GM18909 (cell line): ENCODE data around the gene PHC2.
A peak's percentile ranks its signal among the peaks of the same experiment; 100 is the strongest.

Experiments
- ATAC-seq: cut with Tn5 transposase; IDR thresholded peaks from one replicate; pipeline ENCODE4 v1.9.1; 2021; ENCODE audit warnings: mild to moderate bottlenecking; ENCODE audit not compliant: unreplicated experiment, poor library complexity

PHC2 gene, protein sequence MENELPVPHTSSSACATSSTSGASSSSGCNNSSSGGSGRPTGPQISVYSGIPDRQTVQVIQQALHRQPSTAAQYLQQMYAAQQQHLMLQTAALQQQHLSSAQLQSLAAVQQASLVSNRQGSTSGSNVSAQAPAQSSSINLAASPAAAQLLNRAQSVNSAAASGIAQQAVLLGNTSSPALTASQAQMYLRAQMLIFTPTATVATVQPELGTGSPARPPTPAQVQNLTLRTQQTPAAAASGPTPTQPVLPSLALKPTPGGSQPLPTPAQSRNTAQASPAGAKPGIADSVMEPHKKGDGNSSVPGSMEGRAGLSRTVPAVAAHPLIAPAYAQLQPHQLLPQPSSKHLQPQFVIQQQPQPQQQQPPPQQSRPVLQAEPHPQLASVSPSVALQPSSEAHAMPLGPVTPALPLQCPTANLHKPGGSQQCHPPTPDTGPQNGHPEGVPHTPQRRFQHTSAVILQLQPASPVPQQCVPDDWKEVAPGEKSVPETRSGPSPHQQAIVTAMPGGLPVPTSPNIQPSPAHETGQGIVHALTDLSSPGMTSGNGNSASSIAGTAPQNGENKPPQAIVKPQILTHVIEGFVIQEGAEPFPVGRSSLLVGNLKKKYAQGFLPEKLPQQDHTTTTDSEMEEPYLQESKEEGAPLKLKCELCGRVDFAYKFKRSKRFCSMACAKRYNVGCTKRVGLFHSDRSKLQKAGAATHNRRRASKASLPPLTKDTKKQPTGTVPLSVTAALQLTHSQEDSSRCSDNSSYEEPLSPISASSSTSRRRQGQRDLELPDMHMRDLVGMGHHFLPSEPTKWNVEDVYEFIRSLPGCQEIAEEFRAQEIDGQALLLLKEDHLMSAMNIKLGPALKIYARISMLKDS

DNA sequence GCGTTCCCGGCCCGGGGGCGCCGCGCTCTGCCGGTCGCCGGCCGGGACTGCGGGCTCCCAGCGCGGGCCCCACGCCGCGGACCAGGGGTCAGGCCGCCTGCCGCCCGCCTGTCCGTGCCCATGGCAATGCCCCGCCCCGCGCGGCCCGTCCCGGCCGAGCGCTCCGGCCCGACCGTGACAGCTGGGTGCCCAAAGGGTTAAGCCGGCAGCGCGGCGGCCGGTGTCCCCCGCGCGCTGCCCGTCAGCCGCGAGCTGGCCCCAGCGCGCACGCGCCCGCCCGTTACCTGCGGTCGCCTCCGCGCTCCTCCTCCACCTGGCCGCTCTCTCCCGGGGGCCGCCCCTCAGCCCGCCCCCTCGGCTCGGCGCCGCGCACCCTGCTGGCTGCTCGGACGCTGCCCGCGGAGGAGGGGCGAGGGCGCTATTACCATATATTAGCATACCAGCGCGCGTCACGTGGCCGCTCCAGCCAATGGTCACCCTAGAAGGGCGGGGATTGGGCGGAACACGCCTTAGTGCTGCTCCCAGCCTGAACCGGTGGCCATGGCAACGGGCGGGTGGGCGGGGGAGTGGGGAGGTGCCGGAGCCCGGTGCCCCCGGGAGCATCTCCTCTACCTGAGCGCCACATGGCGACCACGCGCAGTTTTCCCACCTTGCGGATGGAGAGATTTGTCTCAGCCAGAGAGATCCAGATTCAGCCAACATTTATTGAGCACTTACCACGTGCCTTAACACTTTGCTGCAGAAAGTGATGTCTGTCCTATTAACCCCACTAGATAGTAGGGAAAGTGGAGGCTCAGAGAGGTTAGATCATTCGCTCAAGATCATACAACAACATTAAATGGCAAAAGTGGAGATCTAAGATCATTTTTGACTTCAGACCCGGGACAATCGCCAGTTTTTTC is at the start of gene PHC2:
Gene PHC2 (minus strand): TSS at position 404 of the 902 bp plus-strand sequence. CDS start 55,556 bp downstream, outside the sequence.
- peak; percentile 94 for ATAC-seq

DNA sequence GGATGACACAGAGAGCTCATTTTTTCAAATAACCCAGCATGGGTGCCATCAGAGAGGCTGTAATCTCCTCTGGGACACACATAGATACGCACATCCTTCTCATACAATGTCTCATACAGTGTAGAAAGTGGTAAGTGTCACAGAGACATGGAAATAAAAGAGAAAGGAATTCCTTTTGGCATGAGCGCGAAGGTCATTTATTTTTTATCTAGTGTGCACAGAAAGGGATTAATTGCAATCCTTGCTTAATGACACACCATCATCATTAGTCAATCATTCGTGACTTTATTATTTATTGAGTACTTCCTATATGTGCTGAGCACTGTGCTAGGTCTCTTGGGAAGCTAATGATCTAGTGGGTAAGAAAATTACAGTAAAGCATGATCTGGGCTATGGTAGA is 46.6 kb upstream of the PHC2 start:
- ATAC-seq: no peak

DNA sequence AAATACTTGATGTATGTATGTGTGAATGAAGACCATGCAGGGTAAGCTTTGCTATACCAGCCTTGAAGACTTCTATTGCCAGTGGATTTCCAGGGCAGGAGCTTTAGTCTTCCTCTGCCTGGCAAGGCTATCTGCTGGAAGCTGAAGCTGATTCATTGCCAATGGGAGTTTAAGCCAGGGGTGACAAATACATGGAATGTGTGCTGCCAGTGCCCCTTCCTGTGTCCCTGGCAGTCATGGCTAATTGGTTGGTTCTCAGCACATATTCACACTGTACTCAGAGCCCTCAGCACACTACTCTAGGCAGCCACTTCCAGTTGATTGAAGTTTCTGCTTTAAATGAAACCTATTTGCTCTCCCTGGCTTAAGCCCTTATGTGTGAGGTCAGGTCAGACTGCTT is 43.0 kb upstream of the PHC2 start:
- no peak for ATAC-seq

DNA sequence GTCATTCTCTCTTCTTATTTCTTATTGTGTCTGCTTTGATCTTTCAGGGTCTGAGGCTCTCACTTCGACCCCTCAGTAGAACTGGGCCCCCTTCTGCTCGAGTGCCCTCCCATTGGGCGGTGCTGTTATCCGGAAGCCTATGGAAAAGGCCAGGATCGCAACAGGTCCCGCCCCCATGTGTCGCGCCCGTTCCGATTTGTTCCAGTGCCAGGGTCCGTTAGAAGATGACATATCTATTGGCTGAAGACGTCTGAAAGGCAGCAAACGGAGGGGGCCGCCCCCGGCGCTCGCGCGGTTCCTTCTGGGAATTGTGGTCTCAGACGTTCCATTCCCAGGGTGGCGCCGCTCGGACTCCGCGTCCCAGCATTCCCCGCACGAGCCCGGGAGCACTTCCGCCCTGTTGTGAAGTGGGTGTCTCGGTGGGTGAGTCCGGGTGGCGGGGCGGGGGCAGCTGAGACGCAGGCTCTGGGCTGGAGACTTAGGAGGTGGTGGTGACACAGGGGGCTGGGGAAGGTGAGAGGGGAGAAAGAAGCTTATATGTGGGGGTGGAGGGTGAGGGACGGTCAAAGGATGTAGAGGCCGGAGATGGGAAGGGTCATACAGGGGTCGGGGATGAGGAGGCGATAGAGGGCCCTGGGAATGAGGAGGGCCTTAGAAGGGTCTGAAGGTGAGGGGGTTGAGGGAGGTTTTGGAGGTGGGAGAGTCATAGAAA is 41.5 kb upstream of the PHC2 start, which contains the start of gene ZSCAN20:
Gene ZSCAN20 (plus strand): TSS at position 377 of the 712 bp plus-strand sequence. CDS start 6,644 bp downstream, outside the sequence.
- peak; percentile 91 for ATAC-seq

DNA sequence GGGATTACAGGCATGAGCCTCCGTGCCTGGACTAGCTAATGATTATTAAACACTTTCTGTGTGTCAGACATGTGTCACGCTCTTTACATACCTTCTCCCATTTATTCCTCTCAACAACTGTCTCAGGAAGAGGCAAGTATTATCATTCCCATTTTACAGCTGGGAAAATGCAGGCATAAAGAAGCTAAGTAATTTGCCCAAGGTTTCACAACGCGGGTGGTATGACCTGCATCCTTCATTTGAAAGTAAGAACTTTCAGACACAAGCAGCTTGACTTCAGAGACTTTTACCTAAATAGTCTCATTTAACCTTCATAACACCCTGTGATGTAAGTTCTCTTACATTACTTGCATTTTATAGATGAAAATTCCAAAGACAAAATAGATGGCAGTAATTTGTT is 40.5 kb upstream of the PHC2 start:
- ATAC-seq: no peak

DNA sequence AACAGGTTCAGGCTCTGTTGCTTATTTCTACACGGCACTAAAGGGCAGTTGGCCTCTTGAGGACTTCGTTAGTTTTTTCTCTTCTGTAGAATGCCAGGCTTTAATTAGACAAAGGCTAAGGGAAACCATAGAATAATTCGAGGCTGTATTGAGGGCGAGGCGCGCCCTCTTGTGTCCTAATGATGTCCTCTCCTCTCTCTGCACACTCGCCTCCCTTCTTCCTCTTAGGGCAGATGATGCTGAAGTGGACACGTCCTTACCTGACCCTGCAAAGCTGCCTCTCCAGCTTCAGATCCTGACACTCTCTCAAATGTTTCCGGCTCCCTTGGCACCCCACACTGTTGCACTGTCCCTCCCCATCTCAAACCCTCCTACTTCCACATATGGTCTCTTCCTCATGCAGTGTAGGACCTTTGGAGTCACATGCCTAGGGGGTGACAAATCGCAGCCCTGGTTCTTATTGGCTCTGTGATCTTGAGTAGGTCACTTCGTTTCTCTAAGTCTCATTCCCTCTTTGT is 39.7 kb upstream of the PHC2 start:
- no peak for ATAC-seq

DNA sequence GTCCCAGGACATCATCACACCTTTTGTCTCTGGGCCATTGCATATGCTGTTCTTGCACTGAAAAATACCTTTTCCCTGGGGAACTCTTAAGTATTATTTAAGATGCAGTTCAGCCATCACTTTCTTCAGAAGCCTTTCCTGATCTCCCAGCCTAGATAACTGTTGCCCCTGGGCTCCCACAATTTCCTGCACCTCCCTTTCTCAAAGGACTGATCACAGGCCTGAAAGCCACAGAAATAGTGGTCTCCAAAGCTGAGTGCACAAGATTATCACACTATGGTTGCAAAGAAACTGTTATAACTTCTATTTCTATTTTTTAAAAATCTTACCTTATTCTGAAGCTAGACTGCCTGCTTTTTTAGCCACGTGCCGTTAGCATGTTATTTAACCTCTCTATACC is 38.8 kb upstream of the PHC2 start:
- ATAC-seq: no peak

DNA sequence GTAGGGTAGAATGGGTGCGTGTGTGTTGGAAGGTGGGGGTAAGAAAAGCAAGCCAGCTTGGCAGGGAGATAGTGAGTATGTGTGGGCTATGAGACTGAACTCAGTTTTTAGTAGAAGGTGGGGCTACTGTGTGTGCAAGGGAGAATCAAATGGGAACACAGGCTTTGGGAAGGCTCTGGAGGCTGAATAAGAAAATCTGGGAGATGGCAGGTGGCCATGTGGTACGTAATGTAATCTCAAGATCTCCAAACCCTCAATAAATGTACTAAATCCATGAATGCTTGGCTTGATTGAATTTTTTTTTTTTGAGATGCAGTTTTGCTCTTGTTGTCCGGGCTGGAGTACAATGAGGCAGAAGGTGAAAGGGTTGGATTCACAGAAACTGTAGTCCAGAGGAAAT is 38.1 kb upstream of the PHC2 start:
- no peak for ATAC-seq

DNA sequence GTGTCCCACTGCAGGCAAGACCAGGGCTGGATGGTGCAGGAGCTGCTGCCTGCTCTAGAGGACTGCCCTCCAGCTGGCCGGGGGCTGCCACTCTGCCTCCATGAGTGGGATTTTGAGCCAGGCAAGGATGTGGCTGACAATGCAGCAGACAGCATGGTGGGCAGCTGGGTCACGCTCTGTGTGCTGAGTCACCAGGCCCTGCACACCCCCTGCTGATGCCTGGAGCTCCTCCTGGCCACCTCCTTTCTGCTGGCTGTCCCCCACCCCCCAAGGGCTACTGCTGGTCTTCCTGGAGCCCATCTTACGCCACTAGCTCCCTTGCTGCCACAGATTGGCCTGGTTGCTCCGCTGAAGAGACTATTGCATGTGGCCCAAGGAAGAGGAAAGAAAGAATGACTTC is 37.6 kb upstream of the PHC2 start:
- ATAC-seq: no peak

DNA sequence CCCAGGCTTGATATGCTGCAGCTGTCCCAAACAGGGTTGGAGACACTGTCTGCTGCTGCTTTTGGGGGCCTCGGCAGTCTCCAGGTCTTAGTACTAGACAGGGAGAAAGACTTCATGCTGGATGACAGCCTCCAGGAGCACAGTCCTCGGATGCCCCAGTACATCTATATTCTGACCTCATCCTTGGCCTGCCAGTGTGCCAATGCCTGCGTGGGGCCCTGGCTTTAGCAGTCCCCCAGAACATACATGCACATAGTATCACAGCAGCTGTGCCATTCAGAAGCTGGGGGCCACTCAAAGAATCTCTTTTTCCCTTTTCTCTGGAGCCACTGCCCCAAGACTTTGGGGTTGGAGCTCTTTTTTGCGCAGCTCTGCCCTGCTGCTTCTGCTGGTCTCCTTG is 37.1 kb upstream of the PHC2 start:
- no peak for ATAC-seq

DNA sequence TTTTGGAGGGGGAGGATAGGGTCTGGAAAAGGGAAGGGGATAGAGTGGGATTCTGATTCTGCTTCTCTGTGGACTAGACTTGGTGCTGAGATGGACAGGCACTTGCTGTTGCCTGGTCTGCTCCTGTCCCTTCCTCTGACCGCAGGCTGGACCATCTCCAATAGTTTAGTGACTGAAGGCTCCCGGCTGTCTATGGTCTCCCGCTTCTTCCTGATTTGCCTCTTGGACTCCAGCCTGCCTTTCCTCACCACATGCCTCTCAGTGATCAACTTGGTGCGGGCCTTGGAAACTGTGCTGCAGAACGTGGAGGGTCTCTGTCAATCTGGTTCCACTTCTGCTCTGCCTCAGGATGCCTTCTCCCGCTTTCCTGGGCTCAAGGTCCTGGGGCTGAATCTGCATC is 35.3 kb upstream of the PHC2 start:
- ATAC-seq: no peak

DNA sequence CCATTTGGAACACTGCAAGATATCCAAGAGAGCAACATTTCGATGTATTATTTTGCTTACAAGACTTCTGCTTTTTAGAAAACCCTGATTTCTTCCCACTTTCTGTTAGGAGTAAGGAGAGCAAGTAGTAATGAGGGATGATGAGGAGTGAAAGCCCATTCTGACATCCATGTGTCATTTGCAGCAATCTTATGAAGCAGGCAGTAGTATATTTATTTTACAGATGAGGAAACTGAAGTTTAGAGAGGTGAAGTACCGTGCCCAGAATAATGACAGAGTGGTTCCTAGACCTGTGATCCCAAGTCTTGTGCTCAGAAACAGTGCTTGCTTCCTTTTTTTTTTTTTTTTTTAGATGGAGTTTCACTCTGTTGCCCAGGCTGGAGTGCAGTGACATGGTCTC is 34.4 kb upstream of the PHC2 start:
- ATAC-seq: no peak

DNA sequence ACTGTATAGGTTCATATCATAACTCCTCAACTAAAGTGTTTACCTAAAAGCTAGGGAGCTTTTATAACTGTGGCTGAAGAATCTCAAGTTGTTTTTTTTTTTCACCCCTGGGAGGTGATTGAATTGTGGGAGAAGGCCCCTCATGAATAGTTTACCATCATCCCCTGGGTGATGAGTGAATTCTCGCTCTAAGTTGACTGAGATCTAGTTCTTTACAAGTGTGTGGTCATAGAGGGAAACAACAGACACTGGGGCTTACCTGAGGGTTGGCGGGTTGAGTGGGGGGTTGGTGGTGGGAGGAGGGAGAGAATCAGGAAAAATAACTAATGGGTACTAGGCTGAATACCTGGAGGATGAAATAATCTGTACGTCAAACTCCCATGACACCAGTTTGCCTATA is 33.7 kb upstream of the PHC2 start:
- no peak for ATAC-seq

DNA sequence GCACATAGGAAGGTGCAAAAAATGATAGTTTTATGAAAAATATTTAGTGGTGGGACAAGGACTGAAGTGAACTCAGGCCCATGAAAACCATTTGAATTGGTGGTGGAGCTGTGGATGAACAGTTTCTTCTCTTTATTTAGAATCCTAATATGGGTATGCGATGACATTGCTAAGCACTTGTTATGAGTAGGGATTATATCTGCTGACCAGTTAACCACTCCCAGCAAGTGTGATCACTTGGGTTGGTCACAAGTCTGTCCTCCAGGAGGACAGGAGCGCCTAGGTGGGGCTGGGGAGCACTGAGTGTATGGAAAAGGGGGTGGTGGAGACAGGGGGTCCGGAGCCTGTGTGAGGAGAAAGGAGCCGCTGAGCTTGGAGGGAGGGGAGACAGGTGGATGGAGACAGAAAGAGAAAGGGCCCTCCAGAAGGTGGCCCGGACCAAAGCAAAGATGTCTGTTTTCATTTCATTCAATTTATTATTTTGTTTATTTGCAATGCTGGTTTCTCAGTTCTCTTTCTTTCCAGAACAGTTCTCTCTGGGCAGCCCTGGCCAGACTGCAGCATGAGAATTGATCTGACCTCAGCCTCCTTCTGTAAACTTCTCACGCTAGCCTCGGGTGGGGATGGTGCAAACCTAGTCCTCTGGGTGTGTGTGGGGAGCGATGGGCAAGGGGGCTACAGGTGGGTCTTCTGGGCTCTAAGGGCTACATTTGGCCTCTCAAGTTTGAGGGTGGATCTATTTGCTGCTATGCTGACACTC is 31.7 kb upstream of the PHC2 start:
- ATAC-seq: no peak

DNA sequence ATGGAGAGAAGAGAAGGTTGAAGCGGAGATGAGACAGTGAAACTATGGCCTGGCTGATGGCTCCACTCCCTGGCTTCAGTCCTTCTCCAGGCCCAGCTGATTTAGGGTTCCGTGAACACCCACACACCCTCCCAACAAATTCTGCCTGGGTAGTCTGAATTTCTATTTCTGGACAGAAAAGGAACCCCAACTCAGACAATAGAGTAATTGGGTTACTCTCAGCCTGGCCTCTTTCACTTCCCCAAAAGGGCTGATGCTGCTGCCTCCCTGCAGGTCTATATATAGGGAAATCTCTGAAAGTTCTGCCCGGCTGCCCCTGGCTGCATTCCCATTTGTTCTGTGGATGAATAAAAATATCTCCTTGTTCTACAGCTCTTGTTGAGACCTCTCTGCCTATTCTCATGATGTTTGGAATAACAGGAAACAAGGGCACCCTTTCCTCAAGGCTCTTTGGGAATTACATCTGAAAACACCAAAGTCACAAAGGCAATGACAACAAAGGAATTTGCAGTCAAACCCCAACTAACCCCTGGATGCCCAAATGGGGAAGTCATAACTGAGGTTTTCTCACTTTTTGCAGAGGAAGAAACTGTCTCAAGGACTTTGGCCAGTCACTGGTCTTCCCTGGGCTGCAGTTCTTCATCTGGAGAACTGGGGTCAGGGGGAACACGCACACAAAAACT is 30.2 kb upstream of the PHC2 start:
- peak; percentile 75 for ATAC-seq

DNA sequence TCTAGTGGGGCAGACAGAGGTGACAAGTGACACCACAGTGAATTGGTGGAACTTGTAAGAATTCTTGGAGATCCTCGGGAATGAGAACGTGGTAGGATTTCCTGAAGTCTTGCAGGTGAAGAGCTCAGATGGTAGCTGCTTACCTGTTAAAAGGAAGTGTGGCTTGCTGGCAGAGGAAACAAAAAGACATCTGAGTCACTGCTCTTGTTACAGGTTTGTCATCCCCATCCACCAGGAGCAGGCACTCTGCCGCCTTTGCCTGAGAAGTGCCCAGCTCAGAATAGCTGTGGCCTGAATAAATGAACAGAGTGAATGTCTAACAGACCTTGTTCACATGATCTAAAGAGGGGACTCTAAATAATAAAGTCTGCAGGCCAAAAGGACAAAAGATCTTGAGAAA is 29.2 kb upstream of the PHC2 start:
- no peak for ATAC-seq

DNA sequence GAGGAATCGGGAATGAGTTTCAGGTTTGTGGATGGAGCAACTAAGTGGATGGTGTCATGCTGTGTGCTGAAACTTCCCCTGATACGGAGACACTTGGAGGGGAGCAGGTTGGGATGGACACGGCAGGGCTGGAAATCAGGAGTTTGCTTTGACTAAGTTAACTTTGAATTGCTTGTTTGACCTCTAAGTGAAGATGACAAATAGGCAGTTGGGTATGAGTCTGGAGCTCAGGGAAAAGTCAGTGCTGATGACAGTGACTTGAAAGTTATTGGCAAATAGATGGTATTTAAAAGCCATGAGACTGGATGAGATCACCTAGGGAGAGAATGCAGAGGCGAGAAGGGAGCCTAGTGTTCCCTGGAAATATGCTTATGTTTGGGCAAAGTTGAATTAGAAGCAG is 28.8 kb upstream of the PHC2 start:
- no peak for ATAC-seq

DNA sequence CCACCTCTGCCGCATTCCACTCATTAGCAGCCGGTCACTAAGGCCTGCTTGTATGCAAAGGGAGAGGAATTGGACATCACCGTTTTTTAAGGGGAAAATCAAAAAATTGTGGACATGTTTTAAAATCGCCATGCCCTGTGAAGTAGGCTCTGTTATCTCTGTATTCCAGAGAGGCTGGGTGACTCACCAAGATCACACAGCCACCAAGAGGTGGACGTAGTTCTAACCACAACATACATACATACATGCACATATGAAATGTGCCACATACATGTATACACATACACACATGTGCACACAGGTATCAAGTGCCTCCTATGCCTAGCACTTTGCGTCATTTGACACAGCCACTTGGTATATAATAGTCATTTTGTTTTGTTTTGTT is 25.6 kb upstream of the PHC2 start:
- ATAC-seq: no peak
